ENCODE data around the gene TIMP1.

TIMP1 gene

DNA sequence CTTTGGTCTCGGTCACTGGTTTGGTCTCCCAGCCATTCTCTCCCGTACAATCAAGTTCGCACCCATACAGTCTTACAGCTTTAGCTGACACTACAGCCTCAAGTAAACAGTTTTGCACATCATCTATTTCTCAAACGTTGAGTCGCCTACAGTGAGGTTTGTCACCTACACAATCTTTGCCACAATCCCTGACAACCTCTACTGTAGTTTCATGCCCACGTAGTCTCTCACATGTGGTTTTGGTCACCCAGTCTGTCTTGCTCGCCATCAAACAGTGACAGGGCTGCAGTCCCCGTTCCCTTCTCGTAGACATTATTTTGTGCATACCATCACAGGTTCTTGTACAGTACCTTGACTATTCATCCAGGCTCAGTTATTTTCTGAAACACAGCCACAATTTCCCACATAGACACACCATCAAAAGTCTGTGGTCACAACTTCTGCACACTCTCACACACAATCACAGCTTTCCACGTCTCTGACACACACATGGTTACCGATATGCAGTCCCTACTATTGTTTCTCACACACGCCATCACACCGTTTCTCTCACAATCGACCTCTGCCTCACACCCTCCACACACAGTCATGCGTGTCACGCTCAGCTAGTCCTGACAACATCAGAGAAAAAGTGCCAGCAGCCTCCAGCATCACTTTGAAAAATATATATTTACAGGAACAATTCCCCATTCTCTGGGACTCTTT, 52.8 kb downstream of the TIMP1 start:
- DNase-seq (ENCODE audit: low read depth in 2 of 2): no peak

All from activated CD4-positive, alpha-beta T cell treated with anti-CD3 and anti-CD28 coated beads for 24 hours (primary cell).